Suprapubic skin (tissue), 4 donors: Measurements from ENCODE around the gene PPFIA3.

Experiments used
- EP300 ChIP-seq: sonication (generic); formaldehyde crosslinking; IDR thresholded peaks from one replicate; pipeline ENCODE4 v1.6.1; 2017; ENCODE audit warnings: antibody characterized with exemption
- POLR2A ChIP-seq, 2 donors: fragments of 450-650 bp; IDR thresholded peaks; one replicate each; pipeline ENCODE4 v1.6.1; 2017; ENCODE audit warnings: antibody characterized with exemption in 2 of 2, mild to moderate bottlenecking in 2 of 2, moderate library complexity in 2 of 2
- POLR2AphosphoS5 ChIP-seq, 3 donors: sonication (generic); formaldehyde crosslinking; IDR thresholded peaks; one replicate each; pipeline ENCODE4 v1.6.1; 2017; ENCODE audit warnings: antibody characterized with exemption in 3 of 3
- TF ChIP-seq, protein P1 (sequence below), 2 donors: fragments of 200-600 bp in 1 of 2; fragments of 450-650 bp in 1 of 2; sonication (generic) in 1 of 2; IDR thresholded peaks; one replicate each; pipeline ENCODE4 v1.5.1; 2016 to 2019; ENCODE audit warnings: antibody characterized with exemption in 2 of 2, mild to moderate bottlenecking in 1 of 2, moderate library complexity in 1 of 2

DNA sequence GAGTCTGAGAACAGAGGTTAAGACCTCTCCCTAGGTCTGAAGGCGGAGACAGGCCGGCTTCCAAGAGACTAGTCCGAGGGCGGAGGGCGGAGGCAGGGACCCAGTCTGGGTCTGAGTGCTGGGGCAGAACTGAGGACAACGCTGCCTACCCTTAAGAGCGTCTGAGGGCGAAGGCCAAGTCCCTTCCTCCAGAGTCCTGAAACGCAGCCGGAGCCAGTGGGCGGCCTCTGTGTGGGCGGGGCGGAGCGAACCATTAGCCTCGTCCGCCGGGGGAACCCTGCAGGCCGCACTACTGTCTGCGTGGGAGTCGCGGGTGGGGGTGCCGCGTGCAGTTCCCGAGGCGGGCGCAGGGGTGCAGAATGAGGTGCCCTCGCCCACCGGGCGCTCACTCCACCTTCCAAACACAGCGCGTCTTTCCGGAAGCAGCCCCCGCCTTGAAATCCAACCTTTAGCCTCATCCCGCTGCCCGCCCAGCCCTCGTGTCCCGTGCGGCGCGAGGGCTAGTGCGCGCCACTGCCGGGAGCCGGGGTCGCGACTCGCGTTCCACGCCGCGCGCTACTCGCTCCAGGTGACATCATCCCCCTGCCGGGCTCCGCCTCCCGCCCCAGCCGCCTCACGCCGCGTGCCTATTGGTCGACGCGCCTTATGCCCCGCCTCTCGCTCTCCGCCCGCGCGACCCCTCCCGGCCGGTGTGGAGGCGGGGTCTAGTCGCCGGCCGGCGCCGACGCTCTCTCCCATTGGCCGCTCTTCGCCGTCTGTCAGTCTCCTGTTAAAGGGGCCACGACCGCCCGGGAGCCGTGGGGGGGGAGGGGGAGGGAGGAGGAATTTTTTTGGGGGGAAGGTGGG is 556 bp upstream of the PPFIA3 start, which contains the start of gene C19orf73:
- TF ChIP-seq, protein P1, sequence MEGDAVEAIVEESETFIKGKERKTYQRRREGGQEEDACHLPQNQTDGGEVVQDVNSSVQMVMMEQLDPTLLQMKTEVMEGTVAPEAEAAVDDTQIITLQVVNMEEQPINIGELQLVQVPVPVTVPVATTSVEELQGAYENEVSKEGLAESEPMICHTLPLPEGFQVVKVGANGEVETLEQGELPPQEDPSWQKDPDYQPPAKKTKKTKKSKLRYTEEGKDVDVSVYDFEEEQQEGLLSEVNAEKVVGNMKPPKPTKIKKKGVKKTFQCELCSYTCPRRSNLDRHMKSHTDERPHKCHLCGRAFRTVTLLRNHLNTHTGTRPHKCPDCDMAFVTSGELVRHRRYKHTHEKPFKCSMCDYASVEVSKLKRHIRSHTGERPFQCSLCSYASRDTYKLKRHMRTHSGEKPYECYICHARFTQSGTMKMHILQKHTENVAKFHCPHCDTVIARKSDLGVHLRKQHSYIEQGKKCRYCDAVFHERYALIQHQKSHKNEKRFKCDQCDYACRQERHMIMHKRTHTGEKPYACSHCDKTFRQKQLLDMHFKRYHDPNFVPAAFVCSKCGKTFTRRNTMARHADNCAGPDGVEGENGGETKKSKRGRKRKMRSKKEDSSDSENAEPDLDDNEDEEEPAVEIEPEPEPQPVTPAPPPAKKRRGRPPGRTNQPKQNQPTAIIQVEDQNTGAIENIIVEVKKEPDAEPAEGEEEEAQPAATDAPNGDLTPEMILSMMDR (IDR thresholded peaks at IDR 0.05): peak; percentile 16 to 34
- no peak for TF ChIP-seq EP300
- TF ChIP-seq POLR2A (IDR thresholded peaks at IDR 0.05): peak; percentile 7 to 18
- peak in 2 of 3 donors; percentile 65 to 79 for TF ChIP-seq POLR2AphosphoS5 (IDR thresholded peaks at IDR 0.05)
